Right ventricle myocardium superior (tissue), 1 donor: Measurements from ENCODE around the gene GPR162. TPM values are rescaled to one million over a fixed set of nuclear protein-coding genes. Genes with fewer than 3 reads are reported as not detected.

Experiments
- ATAC-seq: fragments of 200-7000 bp; cut with Tn5 transposase; one replicate; pipeline ENCODE4 v1.9.1; 2020; ENCODE audit warnings: mild to moderate bottlenecking; ENCODE audit not compliant: poor library complexity
- DNase-seq: peaks from one replicate; pipeline ENCODE4 v3.0.0-alpha.2; 2020
- intact Hi-C: fragments of 100-400 bp; cut with DNase I; formaldehyde crosslinking; loops from one replicate; pipeline ENCODE4 v1.11.2; 2022
- long read RNA-seq: library from polyadenylated mRNA; unstranded; transcript quantifications from one replicate; pipeline ENCODE4 v2.0.0, GENCODE V29; 2021
- total RNA-seq: library from RNA; stranded (reverse); fragmentation: NEBNext Ultra II Directional; extraction: Animal tissue kit (Norgen Biotek cat#: 25700); gene quantifications from one replicate; pipeline ENCODE4 v1.2.1, GENCODE V29; 2021
- donor health status: DM: no; HTN: yes; CAD: no; lungs with severe emphysema.

Gene GPR162, protein sequence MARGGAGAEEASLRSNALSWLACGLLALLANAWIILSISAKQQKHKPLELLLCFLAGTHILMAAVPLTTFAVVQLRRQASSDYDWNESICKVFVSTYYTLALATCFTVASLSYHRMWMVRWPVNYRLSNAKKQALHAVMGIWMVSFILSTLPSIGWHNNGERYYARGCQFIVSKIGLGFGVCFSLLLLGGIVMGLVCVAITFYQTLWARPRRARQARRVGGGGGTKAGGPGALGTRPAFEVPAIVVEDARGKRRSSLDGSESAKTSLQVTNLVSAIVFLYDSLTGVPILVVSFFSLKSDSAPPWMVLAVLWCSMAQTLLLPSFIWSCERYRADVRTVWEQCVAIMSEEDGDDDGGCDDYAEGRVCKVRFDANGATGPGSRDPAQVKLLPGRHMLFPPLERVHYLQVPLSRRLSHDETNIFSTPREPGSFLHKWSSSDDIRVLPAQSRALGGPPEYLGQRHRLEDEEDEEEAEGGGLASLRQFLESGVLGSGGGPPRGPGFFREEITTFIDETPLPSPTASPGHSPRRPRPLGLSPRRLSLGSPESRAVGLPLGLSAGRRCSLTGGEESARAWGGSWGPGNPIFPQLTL
- total RNA-seq, result 4.4 TPM
- long read RNA-seq, partial matches to known transcripts, result 5 of 9 reads
- long read RNA-seq, other reads (novel, unspliced or antisense), result 3 of 9 reads

DNA sequence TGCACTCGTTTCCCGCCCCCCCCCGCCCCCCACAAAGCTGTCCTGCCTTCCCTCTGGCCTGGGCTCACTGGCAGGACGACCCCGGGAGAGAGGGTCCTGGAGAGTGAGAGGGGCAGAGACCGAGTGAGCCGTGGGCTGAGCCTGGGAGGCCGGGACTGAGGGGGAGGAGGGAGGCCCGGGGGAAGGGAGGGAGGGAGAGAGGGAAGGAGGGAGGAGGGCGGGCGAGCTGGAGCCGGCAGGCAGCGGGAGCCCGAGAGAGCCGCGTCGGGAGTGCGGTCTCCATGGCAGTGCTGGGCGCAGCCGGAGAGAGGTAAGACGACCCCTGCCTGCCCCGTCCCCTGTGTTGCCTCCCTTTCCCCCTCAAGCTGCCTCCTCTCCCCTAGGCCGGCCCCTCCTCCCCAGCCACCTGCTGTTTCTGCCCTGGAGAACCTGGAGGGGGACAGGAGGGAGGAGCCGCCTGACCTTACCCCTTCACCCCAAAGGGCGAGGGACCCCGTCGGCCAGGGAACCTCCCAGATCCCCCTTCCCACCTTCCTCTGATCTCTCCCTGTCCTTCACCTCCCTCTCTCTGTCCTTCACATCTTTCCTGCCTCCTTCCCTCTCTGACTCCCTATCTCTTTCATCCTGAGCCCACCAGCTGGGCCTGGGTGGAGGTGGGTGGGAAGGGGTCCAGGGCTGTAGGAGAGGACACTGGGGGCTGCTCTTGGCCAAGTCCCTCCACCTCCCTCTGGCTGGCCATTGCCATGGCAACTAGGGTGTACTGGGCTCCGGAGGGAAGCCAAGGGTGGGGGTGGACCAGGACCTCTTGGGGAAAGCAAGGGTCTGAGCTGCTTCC lies at the start of gene GPR162:
Gene GPR162 (plus strand): TSS at position 231 of the 835 bp plus-strand sequence. CDS start 2,078 bp downstream, outside the sequence.
- intact Hi-C loops, result no loop called here
- peak; percentile 80 for DNase-seq
- peak; percentile 69 for ATAC-seq

DNA sequence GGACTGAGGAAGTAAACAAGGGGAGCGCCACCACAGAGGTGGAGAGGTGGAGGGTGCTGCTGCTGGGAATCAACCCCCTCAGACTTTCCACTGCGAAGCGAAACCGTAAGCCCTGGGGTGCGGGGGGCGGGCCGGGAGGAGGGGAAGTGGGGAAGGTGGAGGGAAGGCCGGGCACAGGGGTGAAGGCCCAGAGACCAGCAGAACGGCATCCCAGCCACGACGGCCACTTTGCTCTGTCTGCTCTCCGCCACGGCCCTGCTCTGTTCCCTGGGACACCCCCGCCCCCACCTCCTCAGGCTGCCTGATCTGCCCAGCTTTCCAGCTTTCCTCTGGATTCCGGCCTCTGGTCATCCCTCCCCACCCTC lies 49.3 kb upstream of the GPR162 start, which contains the start of gene LAG3:
Gene LAG3 (plus strand): TSS at position 190 of the 365 bp plus-strand sequence. CDS start 333 bp downstream, outside the sequence.
- intact Hi-C loops, result no loop called here
- ATAC-seq (peak; percentile 10), DNase-seq (no peak)

DNA sequence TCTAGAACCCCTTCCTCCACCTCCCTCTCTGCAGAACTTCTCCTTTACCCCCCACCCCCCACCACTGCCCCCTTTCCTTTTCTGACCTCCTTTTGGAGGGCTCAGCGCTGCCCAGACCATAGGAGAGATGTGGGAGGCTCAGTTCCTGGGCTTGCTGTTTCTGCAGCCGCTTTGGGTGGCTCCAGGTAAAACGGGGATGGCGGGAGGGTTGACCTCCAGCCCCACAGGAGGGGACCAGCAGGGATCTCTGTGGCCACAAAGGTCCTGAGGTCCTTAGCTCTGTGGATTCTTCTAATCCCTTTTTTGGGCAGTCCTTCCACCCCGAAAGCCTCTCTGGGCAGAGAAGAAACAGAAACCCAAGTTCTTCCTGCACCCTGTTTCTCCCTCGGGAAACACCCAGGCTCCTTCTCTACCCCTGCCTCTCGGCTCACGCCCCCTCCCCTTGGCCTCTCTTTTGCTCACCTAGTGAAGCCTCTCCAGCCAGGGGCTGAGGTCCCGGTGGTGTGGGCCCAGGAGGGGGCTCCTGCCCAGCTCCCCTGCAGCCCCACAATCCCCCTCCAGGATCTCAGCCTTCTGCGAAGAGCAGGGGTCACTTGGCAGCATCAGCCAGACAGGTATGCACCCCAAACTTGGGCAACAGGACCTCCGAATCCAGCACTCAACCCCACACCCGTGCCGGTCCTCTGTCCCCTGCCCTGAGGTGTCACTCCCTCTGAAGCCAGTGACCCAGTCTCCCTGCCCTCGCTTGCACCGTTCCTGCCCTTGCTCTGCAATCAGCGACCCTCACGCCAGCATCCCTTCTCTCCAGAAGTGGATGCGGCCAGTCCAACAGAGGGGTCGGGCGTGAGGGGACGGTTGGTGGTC lies 48.7 kb upstream of the GPR162 start:
- no peak for DNase-seq
- no peak for ATAC-seq
- intact Hi-C loops, result no loop called here

DNA sequence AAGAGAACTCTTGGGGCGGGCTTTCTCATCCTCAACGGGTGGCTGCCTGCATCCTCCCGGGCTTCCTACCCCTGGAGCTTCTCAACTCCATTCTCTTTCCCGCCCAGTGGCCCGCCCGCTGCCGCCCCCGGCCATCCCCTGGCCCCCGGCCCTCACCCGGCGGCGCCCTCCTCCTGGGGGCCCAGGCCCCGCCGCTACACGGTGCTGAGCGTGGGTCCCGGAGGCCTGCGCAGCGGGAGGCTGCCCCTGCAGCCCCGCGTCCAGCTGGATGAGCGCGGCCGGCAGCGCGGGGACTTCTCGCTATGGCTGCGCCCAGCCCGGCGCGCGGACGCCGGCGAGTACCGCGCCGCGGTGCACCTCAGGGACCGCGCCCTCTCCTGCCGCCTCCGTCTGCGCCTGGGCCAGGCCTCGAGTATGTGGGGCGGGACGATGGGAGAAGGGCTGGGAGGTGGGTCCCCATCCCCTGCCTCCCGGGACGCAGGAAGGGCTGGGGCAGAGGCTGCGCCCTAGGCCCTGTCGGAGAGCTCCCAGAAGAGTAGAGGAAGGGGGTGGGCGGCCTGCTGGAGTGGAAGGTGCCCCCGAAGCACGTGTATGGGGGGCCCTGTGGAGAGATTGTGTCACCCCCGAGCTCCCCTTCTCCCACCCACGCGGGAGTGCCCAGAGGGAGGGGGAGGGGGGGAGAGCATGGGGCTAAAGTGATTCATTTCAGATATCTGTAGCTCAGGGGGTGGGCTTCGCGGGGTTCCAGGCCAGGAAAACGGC lies 47.9 kb upstream of the GPR162 start:
- ATAC-seq (no peak), DNase-seq (no peak)
- intact Hi-C loops, result no loop called here

DNA sequence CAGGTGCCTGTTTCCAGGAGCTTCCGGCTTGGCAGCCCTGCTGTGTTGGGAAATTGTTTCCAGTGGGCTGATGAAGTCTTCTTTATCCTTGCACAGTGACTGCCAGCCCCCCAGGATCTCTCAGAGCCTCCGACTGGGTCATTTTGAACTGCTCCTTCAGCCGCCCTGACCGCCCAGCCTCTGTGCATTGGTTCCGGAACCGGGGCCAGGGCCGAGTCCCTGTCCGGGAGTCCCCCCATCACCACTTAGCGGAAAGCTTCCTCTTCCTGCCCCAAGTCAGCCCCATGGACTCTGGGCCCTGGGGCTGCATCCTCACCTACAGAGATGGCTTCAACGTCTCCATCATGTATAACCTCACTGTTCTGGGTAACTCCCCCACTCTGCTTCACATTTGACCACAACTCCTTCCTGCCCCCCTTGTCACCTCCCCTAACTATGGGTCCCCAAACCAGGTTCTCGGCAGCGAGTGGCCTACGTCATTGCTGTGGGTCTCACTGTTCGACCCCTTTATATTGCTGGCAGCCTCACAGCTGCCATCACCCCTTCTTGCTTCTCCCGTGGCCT lies 47.0 kb upstream of the GPR162 start:
- intact Hi-C loops, result loop anchor here (5.0 kb wide), 1 partner anchor 37 kb away; no protein-coding TSS in a partner anchor
- no peak for ATAC-seq
- no peak for DNase-seq

DNA sequence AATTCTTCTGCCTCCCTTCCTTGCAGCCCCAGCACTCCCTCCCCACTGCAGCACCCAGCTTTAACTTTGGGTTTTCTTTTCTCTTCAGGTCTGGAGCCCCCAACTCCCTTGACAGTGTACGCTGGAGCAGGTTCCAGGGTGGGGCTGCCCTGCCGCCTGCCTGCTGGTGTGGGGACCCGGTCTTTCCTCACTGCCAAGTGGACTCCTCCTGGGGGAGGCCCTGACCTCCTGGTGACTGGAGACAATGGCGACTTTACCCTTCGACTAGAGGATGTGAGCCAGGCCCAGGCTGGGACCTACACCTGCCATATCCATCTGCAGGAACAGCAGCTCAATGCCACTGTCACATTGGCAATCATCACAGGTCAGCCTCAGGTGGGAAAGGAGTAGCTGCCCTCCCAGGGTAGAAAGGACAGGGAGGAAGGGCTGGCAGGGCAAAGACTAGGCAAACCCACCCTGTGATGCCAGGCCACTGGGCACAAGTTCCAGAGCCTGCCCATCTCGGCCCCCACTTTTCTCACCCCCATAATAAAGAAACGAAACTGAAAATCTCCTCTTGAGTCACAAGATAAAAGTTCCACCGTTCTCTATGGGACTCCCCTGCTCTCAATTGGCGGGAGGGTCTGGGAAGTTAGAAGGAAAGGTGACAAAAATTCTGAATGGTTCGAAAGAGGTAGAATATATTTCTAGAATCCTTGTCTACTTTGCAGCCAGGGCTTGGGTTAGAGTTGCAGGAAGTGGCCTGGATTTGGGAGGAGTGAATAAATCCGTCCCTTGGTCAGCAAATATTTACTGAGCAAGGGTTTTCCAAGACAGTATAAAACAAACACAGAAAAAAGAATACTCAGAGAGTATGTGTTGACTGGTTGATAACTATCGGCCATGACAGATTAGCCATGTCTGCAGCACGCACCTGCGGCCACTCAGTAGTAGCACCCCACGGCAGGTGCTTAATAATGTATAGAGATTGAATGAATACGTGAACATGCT lies 46.1 kb upstream of the GPR162 start:
- intact Hi-C loops, result loop anchor here (5.0 kb wide), 1 partner anchor 38 kb away; no protein-coding TSS in a partner anchor
- no peak for ATAC-seq
- DNase-seq, result no peak

DNA sequence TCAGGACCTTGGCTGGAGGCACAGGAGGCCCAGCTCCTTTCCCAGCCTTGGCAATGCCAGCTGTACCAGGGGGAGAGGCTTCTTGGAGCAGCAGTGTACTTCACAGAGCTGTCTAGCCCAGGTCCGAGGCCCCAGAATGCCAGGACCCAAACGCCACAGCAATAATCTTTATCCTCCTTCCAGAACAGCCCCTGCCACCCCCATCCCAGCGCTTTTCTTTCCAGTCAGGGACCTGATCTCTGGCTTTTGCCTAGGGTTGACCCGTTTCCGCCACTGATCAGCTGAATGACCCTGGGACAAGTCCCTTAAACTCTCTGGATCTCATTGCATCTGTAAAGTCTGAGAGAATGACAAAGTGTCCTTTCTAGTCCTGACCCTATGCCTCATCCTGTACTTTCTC lies 44.2 kb upstream of the GPR162 start:
- ATAC-seq (no peak), DNase-seq (no peak)
- intact Hi-C loops, result loop anchor here (5.0 kb wide), 1 partner anchor 40 kb away; no protein-coding TSS in a partner anchor

DNA sequence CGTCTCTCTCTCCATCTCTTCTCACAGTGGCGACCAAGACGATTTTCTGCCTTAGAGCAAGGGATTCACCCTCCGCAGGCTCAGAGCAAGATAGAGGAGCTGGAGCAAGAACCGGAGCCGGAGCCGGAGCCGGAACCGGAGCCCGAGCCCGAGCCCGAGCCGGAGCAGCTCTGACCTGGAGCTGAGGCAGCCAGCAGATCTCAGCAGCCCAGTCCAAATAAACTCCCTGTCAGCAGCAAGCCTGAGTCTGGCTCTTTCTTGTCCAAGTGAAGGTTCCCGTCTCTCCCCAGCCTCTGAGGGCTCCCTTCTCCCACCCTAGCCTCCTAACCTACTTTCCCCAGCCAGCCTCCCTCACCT lies 43.4 kb upstream of the GPR162 start:
- intact Hi-C loops, result loop anchor here (2.0 to 5.0 kb wide), 2 partner anchors 25 to 41 kb away; partner anchors contain the start of gene MLF2
- ATAC-seq (peak; percentile 67), DNase-seq (no peak)

DNA sequence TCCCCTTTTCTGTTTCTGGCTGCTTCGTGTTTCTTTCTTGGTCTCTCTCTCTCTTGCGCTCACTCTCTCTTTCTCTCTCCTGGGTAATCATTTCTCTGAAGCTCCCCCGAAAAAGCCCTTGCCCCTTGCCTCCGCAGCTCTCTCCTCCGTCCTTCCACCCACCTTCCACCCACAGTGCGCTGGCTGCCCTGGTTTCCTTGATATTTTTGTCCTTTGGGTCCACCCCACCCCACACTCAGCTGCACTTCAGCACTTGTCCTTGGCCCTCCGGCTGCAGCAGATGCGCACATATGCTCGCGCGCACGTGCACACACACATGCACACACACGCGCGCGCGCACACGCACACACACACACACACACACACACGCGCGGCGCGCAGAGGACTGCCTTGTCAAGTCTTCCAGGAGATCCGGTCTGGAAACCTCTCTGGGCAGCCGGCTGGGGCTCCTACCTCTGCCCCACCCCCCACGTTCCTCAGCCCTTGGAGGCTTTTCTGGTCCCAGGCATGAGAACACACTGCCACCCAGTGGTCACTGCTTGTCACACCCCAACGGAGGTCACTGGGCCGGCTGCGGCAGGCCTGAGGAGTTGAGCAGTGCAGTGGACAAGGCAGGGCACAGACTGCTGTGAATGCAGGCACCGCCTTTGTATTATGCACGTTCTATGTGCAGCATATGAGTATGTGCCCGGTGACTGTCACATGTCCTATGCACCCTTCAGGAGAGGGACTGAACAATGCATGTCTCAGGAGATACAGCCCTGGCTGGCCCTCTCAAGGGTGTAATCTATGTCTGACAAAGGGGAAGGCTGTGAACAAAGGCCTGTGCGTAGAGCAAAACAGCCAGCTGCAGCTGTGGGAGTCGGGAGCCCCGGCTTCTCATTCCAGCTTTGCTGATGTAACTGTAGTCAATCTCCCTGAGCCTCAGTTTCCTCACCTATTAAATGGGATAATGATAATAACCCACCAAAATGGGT lies 42.8 kb upstream of the GPR162 start:
- intact Hi-C loops, result loop anchor here (2.0 to 5.0 kb wide), 2 partner anchors 26 to 42 kb away; partner anchors contain the start of gene MLF2
- ATAC-seq, result peak; percentile 98
- peak; percentile 96 for DNase-seq

DNA sequence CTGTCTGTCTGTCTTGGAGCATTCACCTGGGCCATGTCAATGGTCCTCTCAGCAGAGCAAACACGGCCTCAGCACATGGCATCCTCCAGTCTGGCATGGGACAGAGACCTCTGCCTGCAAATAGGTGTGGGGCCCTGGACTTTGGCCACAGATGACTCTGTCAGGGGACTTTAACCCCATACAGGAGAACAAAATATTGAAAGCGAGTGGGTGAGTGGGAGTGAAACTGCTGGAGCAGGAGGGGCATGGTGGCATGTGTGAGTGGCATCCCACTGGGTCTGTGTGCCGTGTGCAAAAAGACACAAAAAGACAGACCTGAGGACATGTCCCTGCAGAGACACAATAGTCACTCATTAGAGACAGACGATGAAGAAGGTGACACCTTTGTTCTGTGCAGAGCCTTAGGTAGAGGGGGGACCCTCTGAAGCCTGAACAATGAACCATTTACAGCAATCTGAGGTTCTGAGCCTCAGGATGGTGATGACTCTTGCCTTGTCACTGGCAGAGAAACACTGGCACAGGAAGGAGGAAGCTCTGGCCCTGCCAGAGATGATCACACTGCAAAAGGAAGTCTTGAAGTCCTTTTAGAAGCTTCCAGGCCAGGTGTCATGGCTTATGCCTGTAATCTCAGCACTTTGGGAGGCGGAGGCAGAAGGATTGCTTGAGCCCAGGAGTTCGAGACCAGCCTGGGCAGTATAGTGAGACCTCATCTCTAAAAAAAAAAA lies 41.8 kb upstream of the GPR162 start:
- intact Hi-C loops, result loop anchor here (2.0 to 5.0 kb wide), 2 partner anchors 27 to 43 kb away; partner anchors contain the start of gene MLF2
- ATAC-seq, result no peak
- no peak for DNase-seq

DNA sequence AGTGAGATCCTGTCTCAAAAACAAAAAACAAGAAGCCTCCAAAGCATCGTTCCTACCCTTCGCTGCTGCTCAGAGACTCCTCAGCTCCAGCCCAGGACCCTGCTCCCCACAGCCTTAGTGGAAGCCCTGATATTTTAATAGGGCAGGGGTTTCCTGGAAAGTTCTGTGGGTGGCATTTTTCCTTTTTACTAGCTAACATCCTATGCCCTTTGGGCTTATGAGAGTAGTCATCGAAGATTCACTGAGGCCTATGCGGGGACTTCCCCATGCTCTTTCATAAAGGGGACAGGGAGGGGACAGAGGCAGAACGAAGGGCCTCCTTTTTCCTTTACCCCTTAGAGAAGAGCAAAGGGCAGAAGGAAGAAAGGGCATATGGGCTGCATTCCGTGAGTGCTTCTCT lies 41.0 kb upstream of the GPR162 start:
- no peak for DNase-seq
- intact Hi-C loops, result no loop called here
- ATAC-seq, result no peak

DNA sequence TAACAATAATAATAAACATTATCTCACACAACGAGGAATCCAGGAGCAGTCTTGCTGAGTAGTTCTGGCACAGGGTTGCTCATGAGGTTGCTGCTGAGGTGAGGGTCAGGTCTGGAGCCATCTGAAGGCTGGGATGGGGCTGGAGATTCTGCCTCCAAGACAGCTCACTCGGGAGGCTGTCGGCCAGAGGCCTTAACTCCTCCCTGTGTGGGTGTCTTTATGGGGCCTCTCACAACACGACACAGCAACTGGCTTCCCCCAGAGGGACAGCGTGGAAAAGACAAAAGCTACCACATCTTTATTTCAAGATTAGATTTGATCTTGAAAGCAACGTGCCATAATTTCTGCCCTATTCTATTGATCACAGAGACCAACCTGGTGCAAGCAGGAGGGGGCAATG lies 39.5 kb upstream of the GPR162 start:
- DNase-seq, result no peak
- no peak for ATAC-seq
- intact Hi-C loops, result no loop called here

DNA sequence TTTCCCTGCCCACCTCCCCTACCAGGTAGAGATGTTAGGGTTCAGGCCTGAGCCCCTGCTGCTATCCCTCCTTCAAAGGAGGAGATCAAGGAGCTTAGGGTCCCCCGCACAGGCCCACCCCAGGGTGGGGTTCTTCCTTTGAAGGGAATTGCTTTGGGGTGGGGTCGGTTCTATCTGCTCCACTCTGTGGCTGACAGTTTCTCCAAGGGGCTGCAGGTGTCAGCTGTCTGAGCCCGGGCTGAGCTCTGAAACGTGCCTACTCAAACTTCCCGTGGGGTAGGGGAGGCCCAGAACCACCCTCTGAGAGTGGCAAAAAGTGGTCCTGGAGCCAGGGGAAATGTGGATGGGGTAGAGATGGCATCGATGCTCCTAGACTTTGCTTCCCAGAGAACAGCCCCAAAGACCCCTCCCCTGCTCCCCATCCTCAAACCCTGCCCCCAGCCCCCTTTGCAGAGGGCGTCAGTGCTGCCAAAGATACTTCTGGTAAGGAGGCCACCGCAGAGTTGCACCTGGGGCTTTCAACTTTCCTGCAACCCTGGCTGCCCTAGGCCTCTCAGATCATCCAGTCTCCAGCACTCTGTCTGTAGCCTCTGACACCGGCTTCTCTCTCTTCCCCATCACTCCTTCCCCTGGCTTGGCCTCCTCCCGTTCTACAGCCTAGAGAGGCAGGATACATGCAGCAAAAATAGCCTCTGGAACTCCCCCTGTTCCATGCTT lies 38.6 kb upstream of the GPR162 start:
- intact Hi-C loops, result no loop called here
- ATAC-seq, result no peak
- no peak for DNase-seq

DNA sequence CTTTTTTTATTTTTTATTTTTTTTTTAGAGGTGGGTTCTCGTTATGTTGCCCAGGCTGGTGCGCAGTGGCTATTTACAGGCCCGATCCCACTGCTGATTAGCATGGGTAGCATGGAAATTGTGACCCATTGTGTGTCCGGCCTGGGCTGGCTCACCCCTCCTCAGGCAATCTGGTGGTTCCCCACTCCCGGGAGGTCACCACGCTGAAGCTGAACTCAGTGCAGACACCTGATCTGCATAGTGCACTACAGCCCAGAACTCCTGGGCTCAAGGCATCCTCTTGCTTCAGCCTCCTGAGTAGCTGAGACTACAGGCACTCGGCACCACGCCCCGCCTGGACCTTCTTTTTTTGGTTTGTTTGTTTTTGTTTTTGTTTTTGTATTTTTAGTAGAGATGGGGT lies 37.8 kb upstream of the GPR162 start:
- DNase-seq (no peak), ATAC-seq (no peak)
- intact Hi-C loops, result no loop called here
